HG03575 (cell line): Measurements from ENCODE around the gene GLCCI1.

Source experiments
- ATAC-seq: cut with Tn5 transposase; IDR thresholded peaks from one replicate; pipeline ENCODE4 v1.9.1; 2021; ENCODE audit not compliant: unreplicated experiment, insufficient number of reproducible peaks, low FRiP score; ENCODE audit errors: extremely low read depth

The GLCCI1 gene

GRCh38 chr7:8114175-8114574, 145.6 kb downstream of the GLCCI1 start:
- ATAC-seq: no peak

GRCh38 chr7:8115547-8116402, 147.2 kb downstream of the GLCCI1 start:
- peak; percentile 89 for ATAC-seq

- ATAC-seq: no peak
Observed at GRCh38 chr7:8117195-8117594, 148.6 kb downstream of the GLCCI1 start.

- no peak for ATAC-seq
Observed at GRCh38 chr7:8119262-8119661, 150.7 kb downstream of the GLCCI1 start.

GRCh38 chr7:8120390-8121058, 151.9 kb downstream of the GLCCI1 start:
- ATAC-seq: no peak

- ATAC-seq: no peak
Observed at GRCh38 chr7:8121243-8121642, 152.6 kb downstream of the GLCCI1 start.

GRCh38 chr7:8125680-8126444, 157.3 kb downstream of the GLCCI1 start:
- peak; percentile 44 for ATAC-seq

GRCh38 chr7:8126601-8127167, 158.1 kb downstream of the GLCCI1 start:
- ATAC-seq: no peak

GRCh38 chr7:8128449-8129317, 160.1 kb downstream of the GLCCI1 start:
- no peak for ATAC-seq

- no peak for ATAC-seq
Observed at GRCh38 chr7:8129318-8129659, 160.7 kb downstream of the GLCCI1 start.

GRCh38 chr7:8130663-8131062, 162.1 kb downstream of the GLCCI1 start:
- no peak for ATAC-seq

- ATAC-seq: no peak
Observed at GRCh38 chr7:8131694-8132605, 163.4 kb downstream of the GLCCI1 start.

GRCh38 chr7:8133188-8133848, 164.7 kb downstream of the GLCCI1 start:
- no peak for ATAC-seq

GRCh38 chr7:8134089-8134733, 165.6 kb downstream of the GLCCI1 start:
- peak; percentile 70 for ATAC-seq

- no peak for ATAC-seq
Observed at GRCh38 chr7:8135417-8135816, 166.8 kb downstream of the GLCCI1 start.

- ATAC-seq: no peak
Observed at GRCh38 chr7:8136051-8136730, 167.6 kb downstream of the GLCCI1 start.
